GM21529 (cell line): Measurements from ENCODE around the gene ZSCAN4.

ENCODE experiments used
- ATAC-seq: cut with Tn5 transposase; IDR thresholded peaks from one replicate; pipeline ENCODE4 v1.9.1; 2021; ENCODE audit not compliant: unreplicated experiment

Gene ZSCAN4, protein sequence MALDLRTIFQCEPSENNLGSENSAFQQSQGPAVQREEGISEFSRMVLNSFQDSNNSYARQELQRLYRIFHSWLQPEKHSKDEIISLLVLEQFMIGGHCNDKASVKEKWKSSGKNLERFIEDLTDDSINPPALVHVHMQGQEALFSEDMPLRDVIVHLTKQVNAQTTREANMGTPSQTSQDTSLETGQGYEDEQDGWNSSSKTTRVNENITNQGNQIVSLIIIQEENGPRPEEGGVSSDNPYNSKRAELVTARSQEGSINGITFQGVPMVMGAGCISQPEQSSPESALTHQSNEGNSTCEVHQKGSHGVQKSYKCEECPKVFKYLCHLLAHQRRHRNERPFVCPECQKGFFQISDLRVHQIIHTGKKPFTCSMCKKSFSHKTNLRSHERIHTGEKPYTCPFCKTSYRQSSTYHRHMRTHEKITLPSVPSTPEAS

DNA sequence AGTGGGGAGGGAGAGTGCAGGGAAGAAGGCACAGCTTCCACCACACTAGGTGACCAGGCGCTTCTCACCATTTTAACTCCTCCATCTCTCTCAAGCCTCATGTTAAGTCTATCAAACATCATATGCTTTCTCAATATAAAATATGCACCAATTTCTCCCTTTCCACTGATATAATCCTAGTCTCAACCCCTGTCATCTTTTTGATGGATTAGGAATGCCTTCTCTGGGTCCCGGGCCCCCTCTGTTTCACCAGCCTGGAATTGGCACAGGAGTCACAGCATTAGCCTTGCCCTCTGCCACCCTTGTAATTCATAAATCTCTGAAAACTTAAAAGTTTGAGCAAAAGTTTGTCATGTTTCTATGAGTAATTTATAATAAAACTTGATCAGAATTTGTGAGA, at the start of gene ZSCAN4:
ZSCAN4 (plus strand) TSS at position 301 of the 400 bp plus-strand sequence. CDS start 7,211 bp downstream, outside the sequence.
- ATAC-seq = no peak

DNA sequence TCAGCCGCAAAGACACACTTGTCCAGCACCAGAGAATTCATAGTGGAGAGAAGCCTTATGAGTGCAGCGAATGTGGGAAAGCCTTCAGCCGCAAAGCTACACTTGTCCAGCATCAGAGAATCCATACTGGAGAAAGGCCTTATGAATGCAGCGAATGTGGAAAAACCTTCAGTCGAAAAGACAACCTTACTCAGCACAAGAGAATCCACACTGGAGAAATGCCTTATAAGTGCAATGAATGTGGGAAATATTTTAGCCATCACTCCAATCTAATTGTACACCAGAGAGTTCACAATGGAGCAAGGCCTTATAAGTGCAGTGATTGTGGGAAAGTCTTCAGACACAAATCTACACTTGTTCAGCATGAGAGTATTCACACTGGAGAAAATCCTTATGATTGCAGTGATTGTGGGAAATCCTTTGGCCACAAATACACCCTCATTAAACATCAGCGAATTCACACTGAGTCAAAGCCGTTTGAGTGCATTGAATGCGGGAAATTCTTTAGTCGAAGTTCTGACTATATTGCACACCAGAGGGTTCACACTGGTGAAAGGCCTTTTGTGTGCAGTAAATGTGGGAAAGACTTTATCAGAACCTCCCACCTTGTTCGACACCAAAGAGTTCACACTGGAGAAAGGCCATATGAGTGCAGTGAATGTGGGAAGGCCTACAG, 47.9 kb upstream of the ZSCAN4 start:
- ATAC-seq = no peak

DNA sequence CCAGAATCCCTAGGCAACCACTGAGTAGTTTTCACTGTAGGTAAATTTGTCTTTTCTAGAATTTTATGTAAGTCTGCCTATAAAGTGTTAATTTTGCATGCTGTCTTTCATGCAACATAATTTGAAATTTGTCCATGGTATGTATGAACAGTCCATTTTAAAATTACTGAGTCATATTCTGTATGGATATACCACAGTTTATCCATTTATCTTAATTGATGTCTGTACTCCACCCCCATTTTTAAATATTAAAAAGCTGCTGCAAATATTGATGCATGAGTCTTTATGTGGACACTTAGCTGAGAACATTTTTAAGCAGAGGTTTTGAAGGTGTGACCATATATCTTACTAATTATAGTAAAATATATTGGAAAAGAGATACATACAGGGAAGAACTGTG, 45.6 kb upstream of the ZSCAN4 start:
- ATAC-seq = no peak

DNA sequence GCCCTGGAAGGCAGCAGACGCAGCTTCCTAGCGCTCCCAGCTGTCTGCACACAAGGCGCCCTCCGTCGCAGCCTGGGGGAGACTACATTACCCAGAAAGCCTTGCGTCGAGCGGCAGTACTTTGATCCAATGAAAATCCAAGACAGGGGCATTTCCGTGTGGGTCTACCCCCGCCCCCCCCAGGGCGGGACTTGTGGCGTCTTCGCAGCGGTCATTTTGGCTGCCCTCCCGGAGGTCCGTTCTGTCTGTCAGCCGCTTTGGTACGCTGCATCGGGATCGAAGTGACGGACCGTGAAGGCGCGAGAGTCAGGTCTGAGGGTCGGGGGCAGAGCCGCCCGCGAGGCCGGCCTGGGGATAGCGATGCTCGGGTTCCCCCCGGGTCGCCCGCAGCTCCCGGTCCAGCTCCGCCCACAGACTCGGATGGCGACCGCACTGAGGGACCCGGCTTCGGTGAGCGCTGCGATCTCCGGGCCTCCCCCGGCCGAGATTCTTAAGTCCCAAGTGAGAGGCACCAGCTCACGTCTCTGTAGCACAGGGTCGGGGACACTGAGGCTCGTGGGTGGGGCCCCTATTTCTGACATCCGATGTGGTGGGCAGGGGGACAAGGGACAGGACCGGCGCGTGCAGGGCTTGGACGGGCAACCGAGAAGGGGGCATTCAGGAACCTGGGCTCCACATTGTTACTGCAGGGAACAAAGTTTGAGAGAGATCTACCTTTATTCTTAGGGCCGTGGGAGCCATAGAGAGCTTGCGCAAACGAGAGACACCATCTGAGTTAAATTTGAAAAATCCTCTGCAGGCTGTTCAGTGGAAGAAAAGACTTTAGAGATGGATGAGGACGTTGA, 35.5 kb upstream of the ZSCAN4 start, which contains the start of gene ZNF211:
ZNF211 (plus strand) TSS at position 182 of the 845 bp plus-strand sequence; CDS start at position 361, 179 bp downstream.
- ATAC-seq = peak; percentile 97

DNA sequence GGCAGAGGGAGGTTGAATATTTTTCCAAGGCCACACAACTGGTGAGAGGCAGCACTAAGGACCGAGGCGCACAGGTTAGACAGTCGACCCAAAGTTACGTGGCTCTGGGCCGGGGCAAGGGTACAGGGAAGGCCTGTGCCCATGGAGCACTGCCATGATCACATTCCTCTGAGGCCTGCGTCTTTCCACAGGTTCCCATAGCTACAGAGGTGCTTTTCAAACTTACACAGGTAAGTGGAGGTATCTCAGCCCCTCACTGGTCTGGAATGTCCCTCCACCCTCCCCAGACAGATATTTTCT, 35.0 kb upstream of the ZSCAN4 start:
- ATAC-seq = no peak

DNA sequence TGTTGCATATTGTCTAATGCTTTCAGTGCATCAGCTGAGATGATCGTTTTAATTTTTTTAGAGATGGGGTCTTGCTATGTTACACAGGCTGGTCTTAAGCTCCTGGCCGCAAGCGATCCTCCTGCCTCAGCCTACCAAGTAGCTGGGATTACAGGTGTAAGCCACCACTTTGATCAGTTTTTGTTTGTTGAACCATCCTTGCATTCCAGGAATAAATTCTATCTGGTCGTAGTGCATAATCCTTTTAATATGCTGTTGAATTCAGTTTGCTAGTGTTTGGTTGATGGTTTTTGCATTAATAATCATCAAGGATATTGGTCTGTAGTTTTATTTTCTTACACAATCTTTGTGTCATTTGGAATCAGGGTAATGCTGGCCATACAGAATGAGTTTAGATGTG, 31.4 kb upstream of the ZSCAN4 start:
- no peak for ATAC-seq

DNA sequence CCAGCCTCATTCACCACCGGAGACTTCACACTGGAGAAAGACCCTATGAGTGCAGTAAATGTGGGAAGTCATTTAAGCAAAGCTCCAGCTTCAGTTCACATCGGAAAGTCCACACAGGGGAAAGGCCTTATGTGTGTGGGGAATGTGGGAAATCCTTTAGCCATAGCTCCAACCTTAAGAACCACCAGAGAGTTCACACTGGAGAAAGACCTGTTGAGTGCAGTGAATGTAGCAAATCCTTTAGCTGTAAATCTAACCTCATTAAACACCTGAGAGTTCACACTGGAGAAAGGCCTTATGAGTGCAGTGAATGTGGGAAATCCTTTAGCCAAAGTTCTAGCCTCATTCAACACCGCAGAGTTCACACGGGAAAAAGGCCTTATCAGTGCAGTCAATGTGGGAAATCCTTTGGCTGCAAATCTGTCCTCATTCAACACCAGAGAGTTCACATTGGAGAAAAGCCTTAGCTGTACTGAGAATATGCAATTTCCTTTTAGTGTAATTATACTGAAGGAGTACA, 27.0 kb upstream of the ZSCAN4 start:
- no peak for ATAC-seq

DNA sequence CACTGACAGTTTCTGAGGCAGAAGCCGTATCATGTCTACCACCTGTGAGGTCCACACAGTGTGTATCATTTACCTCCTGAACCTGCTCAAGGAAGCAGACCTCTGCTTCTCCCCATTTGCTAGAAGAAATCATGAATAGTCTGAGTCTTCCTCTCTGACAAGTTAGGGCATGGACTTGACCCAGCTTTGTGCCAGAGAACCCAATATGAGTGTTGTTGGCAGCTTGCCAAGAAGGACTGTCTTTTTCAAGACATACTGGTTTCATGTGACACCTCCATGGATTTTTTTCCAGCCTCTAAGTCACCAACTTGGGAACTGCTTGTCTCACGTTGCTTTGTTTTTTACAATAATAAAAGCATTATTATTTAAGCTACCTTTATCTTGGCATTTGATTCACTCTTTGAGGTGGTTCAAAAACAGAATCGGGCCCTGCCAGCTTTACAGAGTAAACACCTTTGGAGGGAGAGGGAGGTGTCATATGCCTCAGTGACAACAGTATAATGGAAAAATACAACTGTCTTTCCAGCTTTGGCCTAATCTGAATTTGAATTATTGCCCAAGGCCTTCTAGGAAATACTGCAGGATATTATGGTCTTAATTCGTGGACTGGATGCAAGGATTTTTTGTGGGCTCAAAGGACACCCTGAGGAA, 26.2 kb upstream of the ZSCAN4 start:
- ATAC-seq = no peak

DNA sequence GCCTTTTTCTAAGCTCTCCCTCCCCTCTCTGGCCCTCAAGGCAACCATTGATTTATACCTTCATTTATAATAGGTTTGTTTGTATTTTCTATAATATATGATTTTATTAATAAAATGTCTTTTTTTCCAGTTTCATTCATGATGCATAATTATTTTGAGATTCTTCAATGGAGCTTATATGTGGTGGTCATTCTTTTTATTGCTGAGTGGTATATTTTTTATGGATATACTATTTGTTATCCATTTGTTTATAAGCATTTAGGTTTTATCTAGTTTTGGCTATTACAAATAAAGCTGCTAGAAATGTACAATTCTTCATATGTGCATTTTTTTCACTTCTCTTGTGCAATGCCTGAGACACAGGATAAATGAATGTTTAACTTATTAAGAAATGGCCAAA, 25.0 kb upstream of the ZSCAN4 start:
- ATAC-seq = no peak

DNA sequence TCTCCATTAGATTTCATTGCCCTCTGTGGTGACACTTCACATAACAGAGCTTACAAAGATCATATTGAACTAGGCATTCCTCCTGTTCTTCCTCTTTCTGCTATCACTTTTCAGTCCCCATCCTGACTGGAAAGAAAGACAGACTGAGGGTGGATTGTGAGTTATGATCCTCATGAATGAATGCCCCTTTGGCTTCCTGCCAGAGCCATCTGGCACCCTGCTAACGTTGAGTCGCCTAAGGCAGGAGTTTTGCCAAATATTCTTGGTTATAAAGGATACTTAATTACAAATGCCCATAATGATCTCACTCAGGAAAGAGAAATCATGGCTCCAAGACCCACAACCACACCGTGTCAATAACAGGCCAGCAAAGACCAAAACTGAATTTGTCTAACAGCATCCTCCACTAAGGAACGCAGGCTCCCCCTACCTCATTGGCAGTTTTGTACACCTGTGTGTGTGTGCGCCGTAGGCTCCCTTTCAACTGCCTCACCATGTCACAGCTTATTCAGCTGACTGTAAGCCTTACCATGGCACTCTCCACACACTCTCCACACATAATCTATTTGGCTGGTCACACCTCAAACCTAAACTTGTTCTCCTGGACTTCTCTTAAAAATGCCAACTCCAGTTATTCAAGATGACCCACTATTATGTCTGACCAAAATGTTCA, 20.3 kb upstream of the ZSCAN4 start:
- no peak for ATAC-seq

DNA sequence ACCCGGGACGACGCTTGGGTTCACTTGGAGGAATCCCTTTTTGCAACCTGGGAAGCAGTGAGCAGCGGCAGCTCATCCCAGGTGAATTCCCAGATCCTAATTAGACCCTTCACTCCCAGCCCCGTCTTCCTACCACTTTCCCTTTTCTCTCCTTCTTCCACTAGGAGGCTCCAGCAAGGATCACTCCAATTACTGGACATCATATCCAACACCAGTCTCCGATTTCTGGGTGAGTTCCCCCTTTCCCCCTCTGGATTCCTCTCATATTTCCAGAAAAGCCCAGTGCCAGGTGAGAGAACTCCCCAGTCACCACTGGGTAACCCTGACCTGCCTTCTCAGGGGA, 17.1 kb upstream of the ZSCAN4 start:
- no peak for ATAC-seq

DNA sequence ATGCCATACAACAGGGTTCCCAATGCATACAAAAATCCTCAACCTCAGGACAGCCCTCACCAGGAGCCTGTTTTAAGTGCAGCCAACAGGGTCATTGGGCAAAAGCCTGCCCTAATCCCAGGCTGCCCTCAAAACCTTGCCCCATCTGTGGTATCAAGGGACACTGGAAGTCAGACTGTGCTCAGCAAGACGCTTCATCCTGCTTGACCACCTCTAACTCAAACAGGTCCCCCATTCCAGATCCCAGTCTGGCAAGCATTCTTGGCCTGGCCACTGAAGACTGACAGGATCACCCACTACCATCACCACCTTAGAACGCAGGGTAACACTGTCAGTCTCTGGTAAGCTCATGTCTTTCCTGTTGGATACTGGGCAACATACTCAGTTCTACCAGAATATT, 15.0 kb upstream of the ZSCAN4 start:
- ATAC-seq = no peak

DNA sequence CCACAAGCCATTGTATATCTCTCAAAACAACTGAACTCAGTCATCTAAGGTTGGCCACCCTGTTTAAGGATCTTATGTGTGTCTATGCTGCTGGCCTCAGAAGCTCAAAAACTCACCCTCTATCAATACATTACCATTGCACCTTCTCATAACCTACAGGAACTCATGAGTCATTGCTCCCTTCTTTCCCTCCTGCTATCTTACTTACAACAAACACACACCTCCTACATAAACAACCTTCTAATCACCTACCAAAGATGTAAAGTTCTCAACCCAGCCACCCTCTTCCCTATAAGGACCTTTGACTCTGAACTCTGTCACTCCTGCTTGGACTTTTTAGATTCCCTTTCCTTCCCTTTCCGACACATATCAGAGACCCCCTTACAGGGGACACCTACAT, 13.3 kb upstream of the ZSCAN4 start:
- no peak for ATAC-seq

DNA sequence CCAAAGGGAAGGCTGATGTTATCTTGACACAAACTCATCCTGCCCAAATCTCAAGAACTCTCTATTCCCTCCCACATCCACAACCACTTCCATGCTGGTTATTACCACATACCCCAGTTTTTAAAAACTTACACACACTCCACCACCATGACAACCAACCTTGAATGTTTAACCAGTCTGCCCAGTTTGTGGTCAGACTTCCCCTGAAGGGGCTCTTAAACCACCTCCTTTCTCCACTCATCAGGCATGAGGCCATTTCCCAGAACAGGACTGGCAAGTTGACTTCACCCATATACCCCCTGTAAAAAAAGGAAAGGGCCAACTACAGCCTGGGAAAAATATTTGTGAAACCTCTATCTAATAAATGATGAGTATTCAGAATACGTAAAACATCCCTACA, 12.4 kb upstream of the ZSCAN4 start:
- ATAC-seq = no peak

DNA sequence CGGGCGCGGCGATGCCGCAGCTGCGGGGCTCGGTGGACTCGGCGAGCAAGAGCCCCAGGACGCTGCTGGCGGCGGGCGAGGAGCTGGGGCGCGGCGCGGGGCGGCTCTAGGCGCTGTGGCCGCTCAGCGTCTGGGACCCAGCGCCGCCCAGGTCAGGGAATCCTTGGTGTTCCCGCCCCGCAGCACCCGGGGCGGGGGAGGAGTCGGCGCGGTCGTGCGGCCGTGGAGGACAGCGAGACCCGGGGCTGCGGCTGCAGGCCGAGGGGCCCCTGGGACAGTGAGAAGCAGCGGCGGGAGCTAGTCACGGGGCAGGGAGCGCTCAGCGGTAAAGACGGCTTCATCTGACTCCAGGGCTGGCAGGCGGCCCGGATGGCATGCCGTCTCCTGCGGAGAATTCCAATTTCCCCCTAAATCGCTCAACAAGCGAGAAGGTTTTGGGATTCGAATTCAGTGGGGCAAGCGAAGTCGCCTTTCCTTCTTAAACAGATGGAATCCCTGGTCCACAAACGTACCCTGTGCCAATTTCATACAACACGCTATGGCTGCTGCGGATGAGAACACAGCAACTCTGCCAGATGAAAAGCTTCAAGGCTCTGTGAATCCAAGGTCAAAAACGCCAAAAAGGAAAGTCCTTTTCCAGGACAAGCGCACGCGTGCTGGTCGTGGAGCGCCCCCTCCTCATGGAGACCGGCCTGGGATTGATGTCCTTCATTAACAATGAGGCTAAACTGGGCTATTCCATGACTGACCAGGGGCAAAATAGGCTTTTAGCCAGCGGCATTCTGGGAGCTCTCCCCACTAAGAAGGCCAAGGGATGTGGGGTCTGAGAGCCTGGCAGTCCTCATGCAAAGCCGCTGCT, 4.2 kb upstream of the ZSCAN4 start:
- ATAC-seq = no peak

DNA sequence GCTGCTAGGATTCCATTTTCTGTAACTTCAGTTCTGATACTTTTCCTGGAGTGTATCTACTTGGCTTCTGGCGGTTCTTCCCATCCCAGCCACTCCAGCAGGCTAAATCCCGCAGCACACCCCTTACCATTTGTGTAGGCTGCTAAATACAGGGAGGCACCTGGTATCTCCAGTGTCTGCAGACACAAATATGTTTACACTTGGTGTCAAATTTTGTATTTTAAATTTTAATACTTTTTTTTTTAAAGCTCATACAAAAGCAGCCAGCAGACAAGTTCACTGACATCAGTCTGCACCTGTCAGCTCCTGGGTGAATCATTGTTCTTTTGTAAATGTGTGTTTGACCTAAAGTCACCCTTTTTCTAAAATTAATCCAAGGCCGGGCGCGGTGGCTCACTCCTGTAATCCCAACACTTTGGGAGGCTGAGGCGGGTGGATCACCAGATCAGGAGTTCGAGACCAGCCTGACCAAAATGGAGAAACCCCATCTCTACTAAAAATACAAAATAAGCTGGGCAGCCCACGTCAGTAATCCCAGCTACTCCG, 3.4 kb upstream of the ZSCAN4 start:
- no peak for ATAC-seq

DNA sequence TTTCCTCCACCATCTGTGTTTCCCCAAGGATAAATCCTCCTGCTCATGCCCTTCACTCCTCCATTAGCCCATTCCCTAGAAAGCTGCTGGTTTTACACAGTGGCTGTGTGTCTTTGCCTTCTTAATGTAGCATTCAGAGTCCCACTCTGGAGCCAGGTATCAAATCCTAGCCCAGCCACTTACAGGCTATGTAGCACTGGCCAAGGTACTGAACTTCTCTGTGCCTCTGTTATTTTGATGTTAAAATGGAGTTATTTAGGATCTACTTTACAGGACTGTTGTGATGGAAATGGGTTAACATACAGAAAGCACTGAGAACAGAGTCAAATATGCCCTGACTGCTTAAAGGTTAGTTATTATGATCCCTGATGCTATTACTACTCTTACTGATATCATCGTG, 1.5 kb upstream of the ZSCAN4 start:
- ATAC-seq = no peak

DNA sequence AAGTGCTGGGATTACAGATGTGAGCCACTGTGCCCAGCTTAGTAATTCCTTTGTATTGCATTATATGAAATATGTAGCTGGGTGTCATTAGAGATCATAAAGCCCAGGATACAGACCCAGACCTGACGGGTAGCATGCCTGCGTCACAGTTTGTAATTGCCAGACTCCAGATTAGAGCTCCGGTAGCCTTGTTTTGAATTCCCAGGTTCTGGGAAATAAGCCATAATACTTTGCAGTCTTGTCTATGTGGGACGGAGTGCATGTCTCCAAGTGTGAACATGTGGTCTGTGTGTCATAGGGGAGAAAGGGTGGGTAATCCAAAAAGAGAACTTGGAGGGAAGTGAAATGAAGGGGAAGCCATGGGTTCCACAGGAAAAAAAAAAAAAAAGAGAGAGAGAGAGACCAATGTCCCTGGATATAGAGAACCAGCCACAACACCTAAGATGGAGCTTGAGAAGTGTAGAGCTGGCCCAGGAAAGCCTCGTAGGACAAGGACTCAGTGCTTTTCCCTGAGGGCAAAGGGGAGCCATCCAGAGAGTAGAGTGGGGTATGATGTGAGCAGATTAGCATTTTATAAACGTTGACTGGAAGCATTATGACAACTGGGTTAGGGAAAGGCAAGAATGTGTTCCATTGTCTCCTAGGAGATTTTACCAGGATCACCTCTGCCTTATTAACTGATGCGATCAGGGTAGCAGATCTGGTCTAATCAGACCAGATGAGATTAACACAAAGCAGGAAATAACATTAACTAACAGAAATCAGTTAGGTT, 2.6 kb downstream of the ZSCAN4 start:
- no peak for ATAC-seq

DNA sequence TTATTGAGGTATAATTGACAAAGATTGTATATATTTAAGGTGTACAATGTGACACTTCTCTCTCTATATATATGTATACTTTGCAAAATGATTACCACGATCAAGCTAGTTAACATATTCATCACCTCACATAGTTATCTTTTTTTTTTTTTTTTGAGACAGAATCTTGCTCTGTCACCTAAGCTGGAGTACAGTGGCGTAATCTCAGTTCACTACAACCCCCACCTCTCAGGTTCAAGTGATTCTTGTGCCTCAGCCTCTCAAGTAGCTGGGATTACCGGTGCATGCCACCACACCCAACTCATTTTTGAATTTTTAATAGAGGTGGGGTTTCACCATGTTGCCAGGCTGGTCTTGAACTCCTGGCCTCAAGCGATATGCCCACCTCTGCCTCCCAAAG, 3.7 kb downstream of the ZSCAN4 start:
- no peak for ATAC-seq
